ENCODE data around the gene GATAD2B.

GATAD2B gene

GRCh38 chr1:153946622-153947241, 24.0 kb upstream of the GATAD2B start, which contains the start of gene DENND4B (continued):
- TF ChIP-seq KLF17 (tag by site-specific recombination; IDR thresholded peaks at IDR 0.05) (peak; percentile 63; the same call in 1 of the 2 replicates), KLF8 (tag by site-specific recombination; IDR thresholded peaks at IDR 0.05) (peak; percentile 43; the same call in 1 of the 2 replicates), KLF1 (tag by site-specific recombination; IDR thresholded peaks at IDR 0.05) (no peak), HOXA7 (CRISPR knock-in tag; IDR thresholded peaks at IDR 0.05; ENCODE audit: borderline replicate concordance) (no peak), ZNF660 (tag by site-specific recombination; IDR thresholded peaks at IDR 0.05) (peak; percentile 75; the same call in 1 of the 2 replicates), ZNF280D (tag by site-specific recombination; IDR thresholded peaks at IDR 0.05) (no peak), ZFP3 (tag by site-specific recombination; IDR thresholded peaks at IDR 0.05; ENCODE audit: low read depth) (no peak), ZNF398 (tag by site-specific recombination; IDR thresholded peaks at IDR 0.05) (peak; percentile 61), KLF7 (tag by site-specific recombination; IDR thresholded peaks at IDR 0.05; ENCODE audit: borderline replicate concordance) (no peak), ZNF692 (tag by site-specific recombination; IDR thresholded peaks at IDR 0.05) (peak; percentile 39), BCL11A (tag by site-specific recombination; IDR thresholded peaks at IDR 0.05; ENCODE audit: low read depth) (peak; percentile 80; the same call in 1 of the 2 replicates), ZNF626 (tag by site-specific recombination; IDR thresholded peaks at IDR 0.05) (no peak)

- ChIA-PET CTCF (interaction anchor here (0.6 to 2.5 kb wide), 26 partner anchors 8 to 156 kb away, joined by 3 to 13 read pairs (median 5); partner anchors contain the start of genes RAB13 and SLC39A1), POLR2A (interaction anchor here (0.6 to 4.3 kb wide), 12 partner anchors 10 to 143 kb away, joined by 4 to 36 read pairs (median 10); partner anchors contain the start of genes CREB3L4, CRTC2, GATAD2B and JTB)
- H3K27ac ChIP-seq (ENCODE audit: extremely low read depth, low read depth, low read length): peak overlapping the region; percentile 91
- peak overlapping the region; percentile 74 for H3K4me3 ChIP-seq (ENCODE audit: low read depth, low read length)
- H3K9me3 ChIP-seq (ENCODE audit: control insufficient read depth, insufficient read depth, low read depth, low read length): no peaks in the 10 kb centered on the region
- H3K4me1 ChIP-seq (ENCODE audit: control insufficient read depth, insufficient read depth, low read length): no peaks in the 10 kb centered on the region
- peaks cover 7 to 67% of the 10 kb centered on the region in 2 experiments; a peak in 2 of 3 replicates for H3K36me3 ChIP-seq (ENCODE audit: control insufficient read depth in 2 of 2, insufficient read depth in 1 of 2, low read length in 2 of 2)
- TF ChIP-seq MEIS1 (CRISPR knock-in tag; IDR thresholded peaks at IDR 0.05; ENCODE audit: borderline replicate concordance) (no peak), SP2 (tag by site-specific recombination; IDR thresholded peaks at IDR 0.05) (peak; percentile 82), ZIC2 (tag by site-specific recombination; IDR thresholded peaks at IDR 0.05) (no peak; the same call in 1 of the 2 replicates), ZNF843 (tag by site-specific recombination; IDR thresholded peaks at IDR 0.05) (0 out of 2 replicates have a peak, but pooled peaks have one; percentile 27), ZNF580 (tag by site-specific recombination; IDR thresholded peaks at IDR 0.05) (no peak), SP7 (tag by site-specific recombination; IDR thresholded peaks at IDR 0.05) (no peak), ZNF501 (tag by site-specific recombination; IDR thresholded peaks at IDR 0.05) (0 out of 2 replicates have a peak, but pooled peaks have one; percentile 70), ZNF76 (tag by site-specific recombination; IDR thresholded peaks at IDR 0.05; ENCODE audit: borderline replicate concordance, low read depth) (no peak; the same call in 1 of the 2 replicates), ZNF701 (tag by site-specific recombination; IDR thresholded peaks at IDR 0.05) (no peak), EGR2 (tag by site-specific recombination; IDR thresholded peaks at IDR 0.05; ENCODE audit: low read depth) (no peak; the same call in 1 of the 2 replicates), ZNF2 (tag by site-specific recombination; IDR thresholded peaks at IDR 0.05) (peak; percentile 40; the same call in 1 of the 2 replicates), ZNF610 (tag by site-specific recombination; IDR thresholded peaks at IDR 0.05; ENCODE audit: borderline replicate concordance) (peak; percentile 54; the same call in 1 of the 2 replicates), KLF16 (tag by site-specific recombination; IDR thresholded peaks at IDR 0.05) (peak; percentile 75)
These were observed 23.2 kb upstream of the GATAD2B start for GRCh38 chr1:153945795-153946621.
